Esophagus squamous epithelium (tissue), 4 donors: Measurements from ENCODE around the gene OGFR.
"Not testable (repeated sequence)": the region's sequence is repeated elsewhere in the genome, so short reads cannot be mapped to it uniquely, and the experiment has no call there.

ENCODE experiments used
- CTCF ChIP-seq, 6 experiments: fragments of 450-650 bp in 4 of 6; fragments of 200-600 bp in 2 of 6; sonication (generic) in 2 of 6; IDR thresholded peaks; one replicate each; pipeline ENCODE4 v1.5.1; 2016 to 2019; ENCODE audit warnings: antibody characterized with exemption in 6 of 6, mild to moderate bottlenecking in 4 of 6, moderate library complexity in 4 of 6
- POLR2A ChIP-seq, 4 donors: fragments of 450-650 bp; IDR thresholded peaks; one replicate each; pipeline ENCODE4 v1.6.1; 2017; ENCODE audit warnings: antibody characterized with exemption in 4 of 4, mild to moderate bottlenecking in 4 of 4, moderate library complexity in 3 of 4

GRCh38 chr20:62853304-62853703, 48.7 kb downstream of the OGFR start:
- not testable (repeated sequence) for TF ChIP-seq POLR2A, CTCF (IDR thresholded peaks at IDR 0.05)
